Astrocyte (in vitro differentiated cells and primary cell): ENCODE data around the gene PTGIS. TPM values are rescaled to one million over a fixed set of nuclear protein-coding genes. Genes with fewer than 3 reads are reported as not detected.

ENCODE experiments used
- DNase-seq: peaks from one replicate; pipeline ENCODE4 v3.0.0-alpha.2; 2010; ENCODE audit warnings: low read depth
- FAIRE-seq: peaks from 2 replicates; lab custom pipeline; 2011; peaks lifted over from hg19 to GRCh38; lab: Jason Lieb, UNC
- H2AFZ ChIP-seq: 2 replicates; pipeline ENCODE4 v1.6.0; 2012; ENCODE audit warnings: low read depth, low read length, inconsistent platforms
- H3K27ac ChIP-seq: 2 replicates; pipeline ENCODE4 v1.5.1; 2011; ENCODE audit warnings: low read depth, low read length, inconsistent platforms
- H3K27me3 ChIP-seq: 2 replicates; pipeline ENCODE4 v1.6.0; 2011; ENCODE audit warnings: low read length, inconsistent platforms; ENCODE audit not compliant: insufficient read depth
- H3K36me3 ChIP-seq: 2 replicates; pipeline ENCODE4 v1.5.1; 2011; ENCODE audit warnings: low read length, inconsistent platforms; ENCODE audit not compliant: insufficient read depth
- H3K4me1 ChIP-seq: 2 replicates; pipeline ENCODE4 v1.5.1; 2011; ENCODE audit warnings: low read length, inconsistent platforms; ENCODE audit not compliant: insufficient read depth
- H3K4me2 ChIP-seq: 2 replicates; pipeline ENCODE4 v1.6.0; 2012; ENCODE audit warnings: low read length, inconsistent platforms
- H3K4me3 ChIP-seq: 2 replicates; pipeline ENCODE4 v1.5.1; 2011; ENCODE audit warnings: low read depth, mild to moderate bottlenecking, low read length, inconsistent platforms; ENCODE audit not compliant: insufficient read depth
- H3K79me2 ChIP-seq: 2 replicates; pipeline ENCODE4 v1.6.0; 2012; ENCODE audit warnings: mild to moderate bottlenecking, low read length, inconsistent platforms; ENCODE audit not compliant: insufficient read depth
- H3K9ac ChIP-seq: 2 replicates; pipeline ENCODE4 v1.6.0; 2012; ENCODE audit warnings: mild to moderate bottlenecking, low read length, inconsistent platforms
- H3K9me3 ChIP-seq: 2 replicates; pipeline ENCODE4 v1.5.1; 2012; ENCODE audit warnings: low read depth, mild to moderate bottlenecking, low read length, inconsistent platforms; ENCODE audit not compliant: insufficient read depth
- H4K20me1 ChIP-seq: 2 replicates; pipeline ENCODE4 v1.6.0; 2012; ENCODE audit warnings: low read length, inconsistent platforms; ENCODE audit not compliant: insufficient read depth
- H3K27ac Mint-ChIP-seq: one replicate; pipeline ENCODE4 v1.8.0; 2021; ENCODE audit warnings: mild to moderate bottlenecking, mixed read lengths; ENCODE audit not compliant: unreplicated experiment
- H3K27me3 Mint-ChIP-seq: one replicate; pipeline ENCODE4 v1.8.0; 2021; ENCODE audit warnings: low read depth, mixed read lengths; ENCODE audit not compliant: unreplicated experiment
- H3K36me3 Mint-ChIP-seq: one replicate; pipeline ENCODE4 v1.8.0; 2021; ENCODE audit warnings: low read depth, mixed read lengths; ENCODE audit not compliant: unreplicated experiment
- H3K4me1 Mint-ChIP-seq: one replicate; pipeline ENCODE4 v1.8.0; 2021; ENCODE audit warnings: low read depth, mixed read lengths; ENCODE audit not compliant: unreplicated experiment
- H3K4me3 Mint-ChIP-seq: one replicate; pipeline ENCODE4 v1.8.0; 2021; ENCODE audit warnings: mild to moderate bottlenecking, moderate library complexity, mixed read lengths; ENCODE audit not compliant: unreplicated experiment
- H3K9me3 Mint-ChIP-seq: one replicate; pipeline ENCODE4 v1.8.0; 2021; ENCODE audit warnings: mild to moderate bottlenecking, mixed read lengths; ENCODE audit not compliant: unreplicated experiment
- CTCF ChIP-seq: IDR thresholded peaks from 2 replicates; pipeline ENCODE4 v1.5.1; 2011; ENCODE audit warnings: low read depth, mild to moderate bottlenecking, inconsistent platforms, low read length, moderate library complexity; ENCODE audit not compliant: insufficient read depth
- EZH2 ChIP-seq: IDR thresholded peaks from 2 replicates; pipeline ENCODE4 v1.6.1; 2012; ENCODE audit warnings: mild to moderate bottlenecking, low read length, inconsistent platforms; ENCODE audit not compliant: insufficient read depth
- total RNA-seq: library from RNA; stranded (reverse); gene quantifications from 2 replicates; pipeline ENCODE4 v1.2.1, GENCODE V29; 2021

The PTGIS gene
- total RNA-seq, 1 donor from 2014 or later = 1.9 TPM

GRCh38 chr20:49542514-49542991, 25.4 kb downstream of the PTGIS start:
- Histone ChIP-seq H3K9me3 (peaks cover 7% of the 10 kb centered on the region), H2AFZ (no peak overlapping the region), H4K20me1 (no peaks in the 10 kb centered on the region), H3K9ac (no peak overlapping the region), H3K27me3 (no peaks in the 10 kb centered on the region), H3K4me1 (no peaks in the 10 kb centered on the region), H3K4me3 (no peak overlapping the region), H3K36me3 (no peaks in the 10 kb centered on the region), H3K27ac (no peak overlapping the region), H3K79me2 (no peaks in the 10 kb centered on the region), H3K4me2 (no peak overlapping the region)
- H3K36me3 Mint-ChIP-seq = peaks cover 11% of the 10 kb centered on the region
- H3K9me3 Mint-ChIP-seq = peaks cover 5% of the 10 kb centered on the region
- TF ChIP-seq CTCF (no peak), EZH2 (no peak)
- H3K27me3 Mint-ChIP-seq = peaks cover 11% of the 10 kb centered on the region
- no peak overlapping the region for H3K27ac Mint-ChIP-seq
- no peaks in the 10 kb centered on the region for H3K4me1 Mint-ChIP-seq
- FAIRE-seq (no peak), DNase-seq (no peak)
- no peak overlapping the region for H3K4me3 Mint-ChIP-seq

- H3K36me3 Mint-ChIP-seq = peaks cover 11% of the 10 kb centered on the region
- Histone ChIP-seq H3K79me2 (no peaks in the 10 kb centered on the region), H3K4me3 (no peak overlapping the region), H2AFZ (no peak overlapping the region), H3K36me3 (no peaks in the 10 kb centered on the region), H3K4me1 (no peaks in the 10 kb centered on the region), H4K20me1 (no peaks in the 10 kb centered on the region), H3K9ac (no peak overlapping the region), H3K4me2 (no peak overlapping the region), H3K9me3 (peaks cover 7% of the 10 kb centered on the region), H3K27me3 (no peaks in the 10 kb centered on the region), H3K27ac (no peak overlapping the region)
- no peaks in the 10 kb centered on the region for H3K4me1 Mint-ChIP-seq
- FAIRE-seq = no peak
- H3K27ac Mint-ChIP-seq = no peak overlapping the region
- TF ChIP-seq EZH2 (no peak), CTCF (peak; percentile 83)
- DNase-seq = peak; percentile 40
- no peak overlapping the region for H3K4me3 Mint-ChIP-seq
- H3K9me3 Mint-ChIP-seq = peaks cover 5% of the 10 kb centered on the region
- peaks cover 11% of the 10 kb centered on the region for H3K27me3 Mint-ChIP-seq
Observed at GRCh38 chr20:49541733-49542513, 26.0 kb downstream of the PTGIS start.
